NAMALWA (cell line): ENCODE data around the gene FTCD.
"Not testable (repeated sequence)": the region's sequence is repeated elsewhere in the genome, so short reads cannot be mapped to it uniquely, and the experiment has no call there.

ENCODE experiments used
- DNase-seq: peaks from one replicate; pipeline ENCODE4 v3.0.0-alpha.2; 2015; ENCODE audit warnings: low spot score

Gene FTCD

GRCh38 chr21:46140352-46141003 is 14.9 kb downstream of the FTCD start:
- DNase-seq = not testable (repeated sequence)

GRCh38 chr21:46139686-46140085 is 15.7 kb downstream of the FTCD start:
- no peak for DNase-seq

- DNase-seq = no peak
Measured at GRCh38 chr21:46138383-46138970, 16.9 kb downstream of the FTCD start.

- no peak for DNase-seq
Measured at GRCh38 chr21:46137908-46138307, 17.5 kb downstream of the FTCD start.

GRCh38 chr21:46136739-46137349 is 18.5 kb downstream of the FTCD start:
- DNase-seq = no peak

GRCh38 chr21:46135782-46136395 is 19.5 kb downstream of the FTCD start:
- DNase-seq = no peak

GRCh38 chr21:46131838-46132651 is 23.3 kb downstream of the FTCD start:
- no peak for DNase-seq

- no peak for DNase-seq
Measured at GRCh38 chr21:46131588-46131837, 23.9 kb downstream of the FTCD start.

GRCh38 chr21:46130831-46131587 is 24.4 kb downstream of the FTCD start:
- no peak for DNase-seq

- no peak for DNase-seq
Measured at GRCh38 chr21:46129846-46130651, 25.3 kb downstream of the FTCD start.

- no peak for DNase-seq
Measured at GRCh38 chr21:46128933-46129571, 26.3 kb downstream of the FTCD start.

- DNase-seq = no peak
Measured at GRCh38 chr21:46128106-46128932, 27.1 kb downstream of the FTCD start.

GRCh38 chr21:46127239-46128105 is 27.9 kb downstream of the FTCD start:
- no peak for DNase-seq

- no peak for DNase-seq
Measured at GRCh38 chr21:46126309-46127238, 28.8 kb downstream of the FTCD start.

GRCh38 chr21:46125846-46126301 is 29.5 kb downstream of the FTCD start:
- no peak for DNase-seq

GRCh38 chr21:46124926-46125845 is 30.2 kb downstream of the FTCD start:
- no peak for DNase-seq
